T-cell (primary cell): Measurements from ENCODE around the gene HLCS. TPM values are rescaled to one million over a fixed set of nuclear protein-coding genes. Genes with fewer than 3 reads are reported as not detected.

Source experiments
- ATAC-seq, 4 experiments: fragments of 200-7000 bp in 3 of 4; fragments of 150-1000 bp in 1 of 4; cut with Tn5 transposase; replicated peaks in 1 of 4; 1 replicate in 3 of 4; 2 replicates in 1 of 4; pipeline ENCODE4 v1.10.0; 2021; ENCODE audit warnings: moderate library complexity in 3 of 4, mild to moderate bottlenecking in 2 of 4, moderate number of reproducible peaks in 1 of 4
- CTCF ChIA-PET, 2 donors: fragments of 300-600 bp; sonication (Branson Sonifier 250); formaldehyde crosslinking; loops; one replicate each; lab custom pipeline; 2022; ENCODE audit warnings: antibody characterized with exemption in 2 of 2; lab: Charles Lee
- POLR2A ChIA-PET, 2 donors: fragments of 300-600 bp; sonication (Branson Sonifier 250); formaldehyde crosslinking; loops; one replicate each; lab custom pipeline; 2022; ENCODE audit warnings: antibody characterized with exemption in 2 of 2; lab: Charles Lee
- DNase-seq, 35 experiments: peaks; one replicate each; pipeline versions ENCODE4 v3.0.0 to v3.0.0-alpha.2; 2013 to 2023
- H3K27ac ChIP-seq: one replicate; pipeline ENCODE4 v1.5.1; 2013; ENCODE audit warnings: low read length
- H3K27me3 ChIP-seq, 2 experiments: replicated peaks in 1 of 2; 1 replicate in 1 of 2; 2 replicates in 1 of 2; pipeline versions ENCODE4 v1.6.1 to v1.7.0; 2013; ENCODE audit warnings: low read length in 1 of 2, mixed read lengths in 1 of 2; ENCODE audit not compliant: control insufficient read depth in 2 of 2, insufficient read depth in 2 of 2; ENCODE audit errors: extremely low read depth in 1 of 2
- H3K36me3 ChIP-seq, 2 donors: 1 replicate in 1 of 2; 2 replicates in 1 of 2; pipeline versions ENCODE4 v1.6.1 to v1.7.0; 2013; ENCODE audit warnings: low read length in 1 of 2; ENCODE audit not compliant: control insufficient read depth in 2 of 2, insufficient read depth in 1 of 2; ENCODE audit errors: extremely low read depth in 1 of 2
- H3K4me1 ChIP-seq, 2 experiments: 1 replicate in 1 of 2; 2 replicates in 1 of 2; pipeline versions ENCODE4 v1.6.1 to v1.7.0; 2013; ENCODE audit warnings: low read length in 2 of 2, mixed read lengths in 1 of 2; ENCODE audit not compliant: insufficient read depth in 2 of 2, control insufficient read depth in 1 of 2; ENCODE audit errors: extremely low read depth in 1 of 2
- H3K4me3 ChIP-seq, 2 donors: 1 replicate in 1 of 2; 2 replicates in 1 of 2; pipeline versions ENCODE4 v1.5.1 to v1.7.0; 2013; ENCODE audit warnings: mild to moderate bottlenecking in 2 of 2, low read length in 1 of 2, moderate library complexity in 1 of 2; ENCODE audit not compliant: control insufficient read depth in 1 of 2; ENCODE audit errors: extremely low read depth in 1 of 2
- H3K9me3 ChIP-seq: 2 replicates; pipeline ENCODE4 v1.7.0; 2013
- H3K27ac Mint-ChIP-seq, 2 donors: one replicate each; pipeline ENCODE4 v1.8.0; 2020 to 2021; ENCODE audit warnings: mild to moderate bottlenecking in 2 of 2, mixed read lengths in 2 of 2
- H3K27me3 Mint-ChIP-seq, 2 donors: one replicate each; pipeline ENCODE4 v1.8.0; 2021 to 2022; ENCODE audit warnings: mixed read lengths in 2 of 2
- H3K36me3 Mint-ChIP-seq: one replicate; pipeline ENCODE4 v1.8.0; 2021; ENCODE audit warnings: mixed read lengths
- H3K4me1 Mint-ChIP-seq, 3 donors: one replicate each; pipeline ENCODE4 v1.8.0; 2020 to 2022; ENCODE audit warnings: mixed read lengths in 3 of 3, mild to moderate bottlenecking in 1 of 3
- H3K4me3 Mint-ChIP-seq, 3 donors: one replicate each; pipeline ENCODE4 v1.8.0; 2020 to 2022; ENCODE audit warnings: mild to moderate bottlenecking in 3 of 3, mixed read lengths in 3 of 3, moderate library complexity in 3 of 3
- H3K9me3 Mint-ChIP-seq, 3 donors: one replicate each; pipeline ENCODE4 v1.8.0; 2020 to 2022; ENCODE audit warnings: mixed read lengths in 3 of 3
- WGBS: methylation state at CpG from one replicate; pipeline ENCODE4 v1.1.5; 2013; ENCODE audit warnings: missing lambda C conversion rate; ENCODE audit not compliant: insufficient coverage; 5-methylcytosine and 5-hydroxymethylcytosine counted together
- total RNA-seq, 35 experiments: library from RNA in 6 of 35; stranded (reverse) in 6 of 35; fragments of 120-200 nt in 1 of 35; gene quantifications; one replicate each; pipeline versions ENCODE4 v1.2.1 to v1.2.4 and lab custom pipeline; 2013 to 2026

Gene HLCS
- total RNA-seq, 5 donors from 2014 or later (not counting 1 experiment from before 2014, with no cell fraction given), result 13.0 to 15.6 (median 13.8) TPM

DNA sequence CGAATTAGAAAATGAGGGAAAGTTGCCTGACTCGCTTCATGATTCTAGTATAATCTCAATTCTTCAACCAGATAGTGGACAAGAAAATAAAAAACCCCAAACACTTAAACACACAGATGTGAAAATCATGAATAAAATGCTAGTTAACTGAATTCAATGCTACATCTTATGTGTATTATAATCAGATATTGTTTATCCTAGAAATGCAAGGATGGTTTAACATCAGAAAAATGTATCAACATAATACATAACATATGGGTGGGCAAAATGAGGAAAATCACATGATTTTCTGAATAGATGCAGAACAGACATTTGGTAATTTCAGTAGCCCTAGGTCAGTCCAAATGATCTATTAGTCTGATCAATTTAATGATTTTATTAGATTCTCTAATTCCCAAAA, 170.4 kb downstream of the HLCS start:
- ChIA-PET CTCF (no interaction called here), POLR2A (interaction anchor here in 1 of 2 donors (0.7 kb wide), 1 partner anchor 51 kb away, joined by 3 read pairs; no protein-coding TSS in a partner anchor)
- Histone ChIP-seq H3K9me3 (no peaks in the 10 kb centered on the region), H3K4me3 (no peak overlapping the region), H3K36me3 (no peaks in the 10 kb centered on the region), H3K27me3 (no peaks in the 10 kb centered on the region), H3K4me1 (no peaks in the 10 kb centered on the region), H3K27ac (no peak overlapping the region)
- Mint-ChIP-seq H3K27ac (no peak overlapping the region), H3K4me3 (no peak overlapping the region), H3K4me1 (no peaks in the 10 kb centered on the region), H3K36me3 (peaks cover 62% of the 10 kb centered on the region), H3K9me3 (peaks cover 10 to 41% (median 26%) of the 10 kb centered on the region in 3 donors), H3K27me3 (no peaks in the 10 kb centered on the region)
- no CpG with 5 or more reads among the region's 2 CpGs for WGBS
- DNase-seq, result no peak
- no peak for ATAC-seq

DNA sequence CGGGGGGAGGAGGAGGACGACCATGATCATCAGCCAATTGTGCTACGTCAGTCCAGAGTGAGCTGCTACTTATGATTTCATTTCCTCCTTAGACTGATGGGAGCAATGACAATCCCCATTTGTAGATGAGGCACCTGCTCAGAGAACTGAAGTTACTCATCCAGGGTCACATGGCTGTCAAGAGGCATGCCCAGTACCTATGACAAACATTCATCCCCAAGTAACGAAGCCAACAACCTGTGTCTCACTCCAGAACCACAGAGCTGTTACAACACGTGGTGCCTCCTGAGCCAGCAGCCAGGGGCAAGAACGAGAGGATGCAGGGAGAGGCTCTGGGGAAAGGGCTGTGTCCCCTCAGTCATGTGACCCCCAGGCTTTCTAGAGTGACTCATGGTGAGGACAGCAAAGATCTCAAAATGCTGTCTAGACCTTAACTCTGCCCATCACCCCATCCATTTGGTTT, 173.9 kb downstream of the HLCS start:
- H3K36me3 ChIP-seq, result no peaks in the 10 kb centered on the region
- ChIA-PET POLR2A (no interaction called here), CTCF (no interaction called here)
- no peaks in the 10 kb centered on the region for H3K4me1 ChIP-seq
- H3K27ac ChIP-seq, result no peak overlapping the region
- no peak for ATAC-seq
- Mint-ChIP-seq H3K27me3 (no peaks in the 10 kb centered on the region), H3K9me3 (peaks cover under 1 to 11% (median 10%) of the 10 kb centered on the region in 3 donors), H3K4me1 (no peaks in the 10 kb centered on the region), H3K4me3 (no peak overlapping the region), H3K36me3 (peaks cover 47% of the 10 kb centered on the region), H3K27ac (no peak overlapping the region)
- 94% methylated on average over 2 of the region's 6 CpGs for WGBS
- no peaks in the 10 kb centered on the region for H3K9me3 ChIP-seq
- H3K4me3 ChIP-seq, result no peak overlapping the region
- no peaks in the 10 kb centered on the region for H3K27me3 ChIP-seq
- DNase-seq, result no peak

DNA sequence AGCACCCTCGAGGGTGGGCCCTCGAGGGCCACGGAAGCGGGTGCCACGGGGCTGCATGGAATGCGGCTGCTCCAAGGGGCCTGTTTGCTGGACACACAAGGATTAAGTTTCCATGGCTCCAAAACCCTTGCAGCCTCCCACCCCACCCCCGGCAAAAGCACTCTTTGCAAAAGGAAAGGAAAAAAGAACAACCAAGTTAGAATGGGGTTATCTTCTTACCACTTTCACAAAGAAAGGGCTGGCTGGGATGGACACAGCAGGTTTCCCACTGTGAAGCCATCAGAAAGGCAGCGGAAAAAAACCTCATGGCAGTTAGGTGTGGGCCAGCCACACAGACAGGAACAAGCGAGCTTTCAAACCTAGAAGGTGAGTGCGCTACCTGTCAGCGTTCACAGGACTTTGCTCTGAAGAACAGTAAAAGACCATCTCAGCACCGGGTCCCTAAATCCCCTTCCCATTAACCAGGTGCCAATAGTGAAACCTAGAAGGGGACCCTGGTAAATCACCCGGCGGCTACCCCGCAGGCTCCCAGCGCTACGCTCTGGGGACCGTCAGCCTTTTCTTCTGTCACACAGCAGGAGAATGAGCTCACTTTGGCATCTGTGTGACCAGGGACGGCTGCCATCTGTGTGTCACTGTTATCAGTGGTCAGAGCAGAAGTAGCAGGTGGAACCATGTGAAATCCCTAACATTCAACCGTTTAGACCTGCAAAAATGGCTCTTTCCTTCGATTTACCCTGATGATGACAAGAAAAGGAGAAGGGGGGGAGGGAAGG, 174.6 kb downstream of the HLCS start:
- Mint-ChIP-seq H3K27ac (no peak overlapping the region), H3K4me1 (no peaks in the 10 kb centered on the region), H3K27me3 (no peaks in the 10 kb centered on the region), H3K9me3 (peaks cover 0 to 8% (median 7%) of the 10 kb centered on the region in 3 donors), H3K36me3 (peaks cover 43% of the 10 kb centered on the region), H3K4me3 (no peak overlapping the region)
- Histone ChIP-seq H3K4me3 (no peak overlapping the region), H3K9me3 (no peaks in the 10 kb centered on the region), H3K27me3 (no peaks in the 10 kb centered on the region), H3K27ac (no peak overlapping the region), H3K4me1 (no peaks in the 10 kb centered on the region), H3K36me3 (no peaks in the 10 kb centered on the region)
- ATAC-seq (no peak), DNase-seq (no peak)
- ChIA-PET CTCF (no interaction called here), POLR2A (no interaction called here)
- 97% methylated on average over 12 of the region's 21 CpGs for WGBS

DNA sequence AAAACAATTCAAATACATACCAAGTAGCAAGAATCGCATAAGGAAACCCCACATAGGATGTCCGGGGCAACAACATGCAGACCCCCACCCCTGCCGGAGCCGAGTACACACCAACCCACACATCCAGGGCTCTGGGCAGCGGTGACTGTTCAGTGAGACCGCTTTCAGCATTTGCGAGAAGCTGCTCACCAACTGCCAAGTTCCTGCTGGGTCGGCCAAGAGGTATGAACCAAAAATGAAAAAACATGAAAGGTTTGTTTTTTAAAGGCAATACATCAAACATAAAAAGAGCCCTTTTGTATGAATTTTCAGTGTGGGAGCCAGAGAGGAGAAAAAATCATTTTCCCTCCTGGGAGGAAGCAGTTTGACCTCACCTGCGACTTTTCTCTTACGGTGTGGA, 175.3 kb downstream of the HLCS start:
- ChIA-PET CTCF (no interaction called here), POLR2A (no interaction called here)
- no peaks in the 10 kb centered on the region for H3K27me3 Mint-ChIP-seq
- peaks cover 0 to 3% (median 3%) of the 10 kb centered on the region in 3 donors for H3K9me3 Mint-ChIP-seq
- DNase-seq (no peak), ATAC-seq (no peak)
- no peaks in the 10 kb centered on the region for H3K4me1 ChIP-seq
- no peaks in the 10 kb centered on the region for H3K27me3 ChIP-seq
- H3K27ac Mint-ChIP-seq, result no peak overlapping the region
- WGBS, result 93% methylated on average over 5 of the region's 10 CpGs
- H3K4me3 ChIP-seq, result no peak overlapping the region
- H3K36me3 Mint-ChIP-seq, result peaks cover 42% of the 10 kb centered on the region
- no peaks in the 10 kb centered on the region for H3K4me1 Mint-ChIP-seq
- H3K9me3 ChIP-seq, result no peaks in the 10 kb centered on the region
- H3K4me3 Mint-ChIP-seq, result no peak overlapping the region
- no peaks in the 10 kb centered on the region for H3K36me3 ChIP-seq
- H3K27ac ChIP-seq, result no peak overlapping the region

DNA sequence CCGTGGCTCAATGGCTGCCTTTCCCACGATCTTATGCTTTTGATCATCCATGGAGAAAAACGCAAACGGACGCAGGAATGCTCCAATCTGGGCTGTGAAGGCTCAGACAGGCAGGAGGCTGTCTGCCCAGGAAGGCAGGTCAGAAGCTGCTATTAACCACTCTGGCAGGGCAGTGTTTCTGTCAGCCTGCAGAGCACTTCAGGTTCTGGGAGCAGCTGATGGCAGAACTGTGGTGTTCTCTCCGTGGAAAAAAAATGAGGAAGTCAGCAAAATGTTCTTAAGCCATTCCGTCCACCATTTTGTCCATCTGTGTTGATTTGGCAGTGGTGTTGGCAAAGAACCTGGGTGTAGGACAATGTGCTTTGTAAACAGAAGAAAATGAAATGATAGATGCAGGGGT, 175.9 kb downstream of the HLCS start:
- CTCF ChIA-PET, result no interaction called here
- no peaks in the 10 kb centered on the region for H3K9me3 ChIP-seq
- Mint-ChIP-seq H3K9me3 (no peaks in the 10 kb centered on the region), H3K4me1 (no peaks in the 10 kb centered on the region), H3K27ac (no peak overlapping the region), H3K36me3 (peaks cover 38% of the 10 kb centered on the region), H3K4me3 (no peak overlapping the region), H3K27me3 (no peaks in the 10 kb centered on the region)
- no peaks in the 10 kb centered on the region for H3K36me3 ChIP-seq
- no peaks in the 10 kb centered on the region for H3K27me3 ChIP-seq
- WGBS, result 85% methylated on average over 7 of the region's 7 CpGs
- POLR2A ChIA-PET, result no interaction called here
- H3K4me1 ChIP-seq, result no peaks in the 10 kb centered on the region
- H3K27ac ChIP-seq, result no peak overlapping the region
- no peak for DNase-seq
- no peak for ATAC-seq
- H3K4me3 ChIP-seq, result no peak overlapping the region

DNA sequence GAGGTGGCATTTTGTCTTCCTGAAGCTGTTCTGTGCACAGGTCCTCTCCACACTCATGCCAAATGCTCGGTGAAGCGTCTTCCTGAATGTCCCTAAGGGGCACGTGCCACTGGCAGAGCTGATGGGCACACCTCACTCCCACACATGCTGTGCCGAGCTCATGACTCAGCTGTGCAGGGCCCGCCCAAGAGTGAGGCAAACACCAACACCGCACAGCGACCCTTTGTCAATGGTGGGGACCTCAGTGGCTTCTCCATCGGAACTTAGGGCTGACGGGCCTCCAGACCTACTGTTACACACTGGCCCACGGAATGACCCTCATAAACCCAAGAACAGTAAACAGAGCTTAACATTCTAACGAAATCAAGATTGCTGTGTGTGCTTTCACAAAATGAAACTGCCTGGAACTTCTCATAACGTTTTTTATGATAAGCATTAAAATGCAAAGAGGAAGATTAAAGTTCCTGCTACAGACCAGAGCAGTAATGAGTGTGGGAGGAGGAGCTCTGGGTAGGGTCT, 178.3 kb downstream of the HLCS start:
- no peaks in the 10 kb centered on the region for H3K9me3 ChIP-seq
- POLR2A ChIA-PET, result no interaction called here
- ATAC-seq, result no peak
- no peak overlapping the region for H3K27ac ChIP-seq
- Mint-ChIP-seq H3K27me3 (no peaks in the 10 kb centered on the region), H3K9me3 (no peaks in the 10 kb centered on the region), H3K36me3 (peaks cover 27% of the 10 kb centered on the region), H3K27ac (no peak overlapping the region), H3K4me1 (no peaks in the 10 kb centered on the region), H3K4me3 (no peak overlapping the region)
- H3K4me1 ChIP-seq, result no peaks in the 10 kb centered on the region
- no peaks in the 10 kb centered on the region for H3K36me3 ChIP-seq
- H3K27me3 ChIP-seq, result no peaks in the 10 kb centered on the region
- WGBS, result 85% methylated on average over 9 of the region's 12 CpGs
- no peak overlapping the region for H3K4me3 ChIP-seq
- CTCF ChIA-PET, result interaction anchor here in 1 of 2 donors (0.5 kb wide), 1 partner anchor 15 kb away, joined by 4 read pairs; no protein-coding TSS in a partner anchor
- DNase-seq, result no peak
